Skeletal muscle satellite cell (primary cell): ENCODE results near the gene MARCHF9. TPM values are rescaled to one million over a fixed set of nuclear protein-coding genes. Genes with fewer than 3 reads are reported as not detected.

Source experiments
- H3K27me3 ChIP-seq: 2 replicates; pipeline ENCODE4 v1.7.0; 2013; ENCODE audit warnings: low read length; ENCODE audit not compliant: control insufficient read depth, insufficient read depth
- H3K36me3 ChIP-seq: 2 replicates; pipeline ENCODE4 v1.7.0; 2013; ENCODE audit warnings: mild to moderate bottlenecking, control low read depth, low read length; ENCODE audit not compliant: insufficient read depth
- H3K4me1 ChIP-seq: 2 replicates; pipeline ENCODE4 v1.7.0; 2013; ENCODE audit warnings: low read length; ENCODE audit not compliant: control insufficient read depth, insufficient read depth
- H3K4me2 ChIP-seq: 2 replicates; pipeline ENCODE4 v1.7.0; 2013; ENCODE audit warnings: mild to moderate bottlenecking, low read length
- H3K4me3 ChIP-seq: 2 replicates; pipeline ENCODE4 v1.7.0; 2013; ENCODE audit warnings: low read length
- H3K9ac ChIP-seq: 2 replicates; pipeline ENCODE4 v1.7.0; 2013; ENCODE audit warnings: mild to moderate bottlenecking, low read depth, low read length, moderate library complexity
- H3K9me3 ChIP-seq: replicated peaks from 2 replicates; pipeline ENCODE4 v1.7.0; 2013; ENCODE audit warnings: mild to moderate bottlenecking, control low read depth, low read length
- small RNA-seq: library from RNA; depleted of rRNA; stranded (forward); fragments of <200 nt; gene quantifications from one replicate; pipeline ENCODE3, GENCODE V24; 2012

MARCHF9 gene

DNA sequence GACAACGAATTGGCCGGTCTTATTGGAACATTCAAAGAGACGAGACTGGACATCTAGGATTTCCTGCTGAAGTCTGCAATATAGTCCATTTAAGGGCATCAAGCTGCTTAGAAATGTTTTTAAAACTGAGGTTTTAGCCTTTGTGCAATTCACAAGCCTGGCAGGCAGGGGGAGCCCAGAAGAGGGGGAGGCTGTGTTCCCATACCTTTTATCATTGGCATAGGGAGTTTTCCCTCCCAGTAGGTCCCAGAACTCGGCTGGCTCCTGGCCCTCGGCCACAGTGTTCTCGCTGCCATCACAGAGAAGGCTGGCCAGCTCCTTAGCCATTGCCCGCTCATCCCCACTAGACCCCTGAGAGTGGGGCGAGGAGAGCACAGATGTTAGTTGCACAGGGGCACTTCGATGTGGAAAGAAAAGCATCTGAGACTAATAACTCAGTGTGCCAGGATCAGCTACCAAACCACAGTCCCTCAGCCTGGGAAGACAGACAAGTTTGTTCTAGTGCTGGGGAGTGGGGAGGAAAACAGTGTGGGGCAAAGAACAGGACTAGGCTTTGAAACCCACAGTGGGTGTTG, 48.5 kb downstream of the MARCHF9 start:
- Histone ChIP-seq H3K27me3 (no peaks in the 10 kb centered on the region), H3K36me3 (peaks cover 51% of the 10 kb centered on the region), H3K4me3 (no peak overlapping the region), H3K9me3 (no peaks in the 10 kb centered on the region), H3K9ac (no peak overlapping the region), H3K4me2 (no peak overlapping the region), H3K4me1 (no peaks in the 10 kb centered on the region)

DNA sequence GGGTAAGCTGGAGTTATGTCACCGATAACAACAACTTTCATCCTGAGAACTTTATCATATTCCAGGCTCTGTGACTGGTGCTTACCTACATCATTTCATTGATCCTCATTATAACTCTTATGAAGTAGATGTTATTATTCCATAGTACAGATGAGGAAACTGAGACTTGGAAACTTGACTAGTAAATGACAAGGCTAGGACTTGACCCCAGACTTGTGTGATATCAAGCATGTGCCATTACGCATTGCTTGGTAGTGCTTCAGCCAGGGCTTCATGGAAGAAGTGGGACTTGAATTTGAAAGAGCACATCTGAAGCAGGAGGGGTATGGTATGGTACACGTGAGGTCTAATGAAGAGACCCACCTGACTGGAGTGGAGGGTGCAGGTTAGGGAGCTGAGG, 51.8 kb downstream of the MARCHF9 start:
- Histone ChIP-seq H3K4me1 (peaks cover 4% of the 10 kb centered on the region), H3K4me3 (no peak overlapping the region), H3K4me2 (no peak overlapping the region), H3K36me3 (peaks cover 42% of the 10 kb centered on the region), H3K27me3 (no peaks in the 10 kb centered on the region), H3K9ac (no peak overlapping the region), H3K9me3 (no peaks in the 10 kb centered on the region)

DNA sequence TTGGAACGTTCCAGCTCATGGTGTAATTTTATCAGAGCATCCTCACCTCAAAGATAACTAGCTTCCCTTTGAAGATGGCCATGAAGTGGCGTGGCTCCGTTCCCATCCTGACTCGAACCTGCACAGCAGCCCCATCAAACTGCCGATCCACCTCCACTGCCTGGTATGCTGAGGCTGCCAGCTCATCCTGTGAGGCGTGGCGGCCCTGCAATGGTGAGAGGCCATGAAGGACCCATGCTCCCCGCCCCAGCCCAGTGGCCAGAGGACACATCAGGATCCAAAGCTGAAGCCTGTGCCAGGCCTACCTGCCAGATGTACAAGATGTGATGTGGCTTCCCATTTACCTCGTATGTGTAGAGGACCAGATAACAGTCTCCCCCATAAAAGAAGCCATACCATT, 52.4 kb downstream of the MARCHF9 start:
- Histone ChIP-seq H3K4me2 (no peak overlapping the region), H3K4me3 (no peak overlapping the region), H3K9ac (no peak overlapping the region), H3K27me3 (no peaks in the 10 kb centered on the region), H3K36me3 (peaks cover 36% of the 10 kb centered on the region), H3K4me1 (peaks cover 4% of the 10 kb centered on the region), H3K9me3 (no peaks in the 10 kb centered on the region)

DNA sequence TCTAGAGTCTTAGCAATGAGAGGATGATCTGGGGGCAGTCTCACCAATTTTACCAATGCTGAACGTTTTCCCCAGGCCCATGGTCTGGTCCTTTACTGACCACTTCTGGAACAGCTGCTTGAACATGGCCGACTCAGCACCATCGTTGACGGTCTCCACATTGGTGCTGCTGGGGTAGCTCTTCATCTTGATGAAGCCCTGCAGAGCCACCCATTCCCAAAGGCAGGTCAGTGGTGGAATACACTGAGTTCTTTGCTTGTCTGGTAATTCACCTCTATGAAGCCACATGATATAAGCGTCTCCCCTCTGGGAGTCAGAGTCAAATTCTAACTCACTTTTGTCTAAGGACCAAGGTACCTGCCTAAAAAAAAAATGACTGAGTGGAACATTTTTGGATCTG, 53.4 kb downstream of the MARCHF9 start:
- Histone ChIP-seq H3K36me3 (peaks cover 26% of the 10 kb centered on the region), H3K9me3 (no peaks in the 10 kb centered on the region), H3K9ac (no peak overlapping the region), H3K4me3 (no peak overlapping the region), H3K27me3 (no peaks in the 10 kb centered on the region), H3K4me2 (no peak overlapping the region), H3K4me1 (peaks cover 4% of the 10 kb centered on the region)

DNA sequence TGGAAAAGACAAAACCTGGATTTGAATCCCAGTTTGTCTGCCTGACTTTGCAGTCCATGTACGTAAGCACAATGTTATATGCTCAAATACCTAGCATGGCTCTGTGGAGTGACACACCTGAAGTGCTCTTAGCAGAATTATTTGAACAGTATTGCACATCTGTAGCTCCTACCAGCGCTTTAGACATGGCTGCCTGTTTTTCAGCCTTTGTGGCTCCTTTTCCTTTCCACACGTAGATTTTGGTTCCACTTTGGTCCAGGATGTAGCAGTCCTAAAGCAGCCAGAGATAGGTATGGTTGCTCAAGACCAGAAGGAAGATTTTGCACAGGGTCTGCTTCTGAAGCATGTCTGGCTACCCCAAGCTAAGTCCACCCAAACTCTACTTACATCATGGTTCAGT, 54.5 kb downstream of the MARCHF9 start:
- no peak overlapping the region for H3K9ac ChIP-seq
- peaks cover 26% of the 10 kb centered on the region for H3K36me3 ChIP-seq
- H3K9me3 ChIP-seq, result no peaks in the 10 kb centered on the region

More for the DNA sequence above, 54.5 kb downstream of the MARCHF9 start:
- Histone ChIP-seq H3K27me3 (no peaks in the 10 kb centered on the region), H3K4me2 (no peak overlapping the region), H3K4me3 (no peak overlapping the region), H3K4me1 (peaks cover 10% of the 10 kb centered on the region)

Small RNAs within 50 kb of the gene (small RNA-seq; reads per million reads assigned to genes)
- not detected for gene RNU6-1083P
